HG03196 (cell line): ENCODE data around the gene SZT2.
A peak's percentile ranks its signal among the peaks of the same experiment; 100 is the strongest.
"Not testable (repeated sequence)": the region's sequence is repeated elsewhere in the genome, so short reads cannot be mapped to it uniquely, and the experiment has no call there.

Experiments used
- ATAC-seq: cut with Tn5 transposase; IDR thresholded peaks from one replicate; pipeline ENCODE4 v1.9.1; 2021; ENCODE audit not compliant: unreplicated experiment

The SZT2 gene

DNA sequence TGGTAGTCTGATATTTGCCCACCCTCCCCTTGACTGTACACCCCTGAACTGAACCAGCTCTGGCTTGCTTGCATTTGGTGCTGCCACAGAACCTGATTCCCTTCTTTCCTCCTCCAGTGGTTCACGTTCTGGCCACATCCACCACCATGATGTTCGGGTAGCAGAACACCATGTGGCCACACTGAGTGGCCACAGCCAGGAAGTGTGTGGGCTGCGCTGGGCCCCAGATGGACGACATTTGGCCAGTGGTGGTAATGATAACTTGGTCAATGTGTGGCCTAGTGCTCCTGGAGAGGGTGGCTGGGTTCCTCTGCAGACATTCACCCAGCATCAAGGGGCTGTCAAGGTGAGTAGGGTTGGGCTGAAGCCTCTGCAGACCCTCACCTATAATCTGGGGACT lies 29.1 kb upstream of the SZT2 start:
- ATAC-seq = no peak

DNA sequence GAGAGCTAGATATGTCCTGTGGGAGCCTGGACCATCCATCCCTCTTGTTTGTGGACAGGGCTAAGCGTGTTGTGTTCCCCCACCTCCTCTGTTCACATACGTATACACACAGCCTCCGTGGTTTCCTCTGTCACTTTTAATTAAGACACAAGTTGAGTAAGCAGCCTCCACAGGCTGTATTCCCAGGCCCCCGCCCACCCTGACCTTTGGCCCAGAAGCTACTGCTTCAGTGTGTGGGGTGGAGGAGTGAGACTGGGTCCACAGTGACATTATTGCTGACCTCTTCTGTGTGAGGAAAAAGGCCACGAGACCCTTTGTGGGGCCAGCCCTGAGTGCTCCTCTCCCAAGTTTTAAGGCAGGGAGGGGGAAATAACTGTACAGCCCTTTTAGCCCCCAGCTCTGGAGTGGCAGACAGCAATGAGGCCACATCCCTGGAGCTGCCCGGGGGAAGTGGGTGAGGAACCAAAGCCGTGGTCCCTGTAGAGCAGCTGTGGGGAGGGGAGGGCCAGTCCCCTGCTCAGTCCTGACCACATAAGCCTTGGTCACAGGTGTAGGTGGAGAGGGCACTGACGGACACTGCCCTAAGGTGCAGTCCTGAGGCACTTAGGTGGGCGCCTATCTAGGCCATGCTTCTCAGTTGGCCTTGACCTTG lies 26.3 kb upstream of the SZT2 start:
- no peak for ATAC-seq

DNA sequence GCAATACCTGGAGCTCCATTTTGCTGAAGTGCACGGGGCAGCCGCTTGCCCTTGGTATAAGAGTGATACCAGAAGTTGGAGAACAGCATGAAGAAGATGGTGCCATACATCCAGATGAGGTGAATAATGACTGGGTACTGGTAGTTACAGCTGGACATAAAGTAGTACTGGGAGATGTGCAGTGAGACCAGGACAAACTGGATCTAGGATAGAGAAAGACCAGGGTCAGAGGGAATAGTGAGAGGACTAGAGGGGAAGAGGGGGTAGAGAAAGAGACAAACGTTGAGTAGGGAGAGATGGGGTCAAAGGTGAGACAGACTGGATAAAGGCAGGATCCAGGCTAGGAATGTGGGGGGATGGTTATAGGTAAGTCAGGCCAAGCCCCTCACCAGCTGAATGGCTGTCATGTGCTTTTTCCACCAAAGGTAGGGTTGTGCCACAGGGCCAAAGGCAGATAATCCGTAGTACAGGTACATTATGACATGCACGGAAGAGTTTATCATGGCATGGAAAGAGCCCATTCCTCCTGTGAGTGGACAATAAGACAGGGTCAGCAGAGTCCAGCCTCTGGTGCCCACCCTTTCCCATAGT lies 25.7 kb upstream of the SZT2 start:
- no peak for ATAC-seq

DNA sequence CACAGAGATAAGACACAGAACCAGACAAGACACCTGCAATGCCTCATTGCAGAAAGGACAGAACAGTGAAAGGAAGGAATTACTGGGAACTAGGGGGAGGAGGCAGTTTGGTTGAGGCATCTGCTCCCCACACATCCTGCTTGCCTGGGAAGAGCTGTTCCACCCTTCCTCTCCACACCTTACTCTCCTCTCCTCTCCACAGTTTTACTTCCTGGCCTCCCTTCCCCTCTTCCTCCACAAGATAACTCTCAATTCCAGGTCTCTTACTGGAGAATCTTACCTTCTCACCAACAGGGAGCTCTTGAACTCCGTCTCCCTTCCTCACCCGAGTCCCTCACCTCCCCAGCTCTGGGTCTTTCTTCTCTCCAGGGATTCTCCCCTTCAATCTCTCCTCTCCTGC lies 24.0 kb upstream of the SZT2 start:
- ATAC-seq = no peak

DNA sequence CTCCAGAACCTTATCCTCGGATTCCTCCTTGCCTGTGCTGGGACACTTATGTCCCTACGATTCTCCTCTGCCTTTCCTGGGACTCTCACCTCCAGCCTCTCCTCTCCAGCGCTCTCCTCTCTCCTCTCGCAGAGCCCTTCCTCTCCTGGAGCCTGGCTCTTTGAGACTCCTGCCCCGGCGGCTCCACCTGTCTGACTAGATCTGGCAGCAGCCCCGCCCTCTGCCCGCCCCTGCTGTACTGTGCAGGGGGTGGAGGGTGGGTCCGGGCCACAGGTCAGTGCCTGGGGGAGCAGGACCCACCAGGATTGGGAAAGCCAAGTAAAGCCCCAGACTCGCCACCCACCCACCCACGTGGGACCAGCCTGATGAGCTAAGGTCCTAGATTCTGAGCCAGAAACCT lies 23.5 kb upstream of the SZT2 start:
- ATAC-seq = no peak

DNA sequence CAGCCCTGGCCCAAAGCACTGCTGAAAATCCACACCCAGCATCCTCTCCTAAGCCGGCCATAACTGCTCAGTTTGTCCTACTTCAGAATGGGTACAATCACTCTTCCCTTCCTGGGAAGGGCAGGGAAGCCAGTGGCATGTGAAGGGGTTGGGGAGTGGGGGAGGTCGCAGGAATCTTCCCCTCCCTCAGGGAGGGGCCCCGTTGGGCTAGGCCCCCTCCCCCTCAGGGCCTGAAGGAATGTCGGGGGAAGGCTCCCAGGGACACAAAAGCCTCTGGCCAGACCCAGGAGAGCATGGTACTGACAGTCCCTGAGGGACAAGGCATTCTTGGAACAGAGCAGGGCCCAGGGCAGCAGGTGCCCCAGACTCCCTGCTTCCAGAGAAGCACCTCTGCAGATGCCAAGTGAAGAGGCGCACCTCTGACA lies 23.1 kb upstream of the SZT2 start:
- ATAC-seq = no peak

DNA sequence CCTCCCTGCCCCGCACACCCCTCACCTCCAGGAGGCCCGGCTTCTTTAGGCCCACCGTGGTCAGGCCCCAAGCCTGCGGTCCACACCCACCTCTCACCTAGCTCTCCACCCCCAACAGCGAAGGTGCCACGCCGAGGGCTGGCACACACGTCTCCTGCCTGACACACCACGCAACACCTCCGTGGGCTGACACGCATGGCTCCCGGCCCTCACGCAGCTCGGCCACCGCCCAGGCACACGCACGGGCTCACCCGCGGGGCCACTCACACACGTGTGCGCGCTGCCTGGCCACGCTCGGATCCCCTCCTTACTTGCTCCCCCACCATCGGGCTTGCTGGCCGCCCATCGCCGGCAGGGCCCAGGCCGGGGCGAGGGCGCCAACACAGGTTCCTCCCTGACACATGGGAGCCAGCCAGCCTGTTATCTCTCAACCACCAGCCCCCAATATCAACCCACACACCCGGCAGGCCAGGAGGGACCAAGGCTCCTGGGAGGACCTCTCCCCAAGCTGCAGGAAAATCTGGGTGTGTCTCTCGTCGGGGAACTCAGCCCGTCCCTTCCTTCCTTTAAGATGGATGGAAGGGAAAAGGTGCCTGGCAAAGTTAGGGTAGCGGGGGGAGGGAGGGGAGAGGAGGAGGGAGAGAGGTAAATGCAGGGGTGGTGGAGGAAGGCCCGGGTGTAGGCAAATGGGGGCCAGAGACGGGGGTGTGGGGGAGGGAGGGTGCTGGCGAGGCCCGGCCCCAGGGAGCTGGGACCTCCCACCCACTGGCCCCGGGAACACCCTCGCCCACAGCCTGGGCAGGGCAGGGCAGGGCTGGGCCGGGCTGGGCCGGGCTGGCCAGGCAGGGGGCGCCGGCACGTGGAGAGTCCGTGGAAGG lies 22.4 kb upstream of the SZT2 start:
- ATAC-seq = peak; percentile 36

DNA sequence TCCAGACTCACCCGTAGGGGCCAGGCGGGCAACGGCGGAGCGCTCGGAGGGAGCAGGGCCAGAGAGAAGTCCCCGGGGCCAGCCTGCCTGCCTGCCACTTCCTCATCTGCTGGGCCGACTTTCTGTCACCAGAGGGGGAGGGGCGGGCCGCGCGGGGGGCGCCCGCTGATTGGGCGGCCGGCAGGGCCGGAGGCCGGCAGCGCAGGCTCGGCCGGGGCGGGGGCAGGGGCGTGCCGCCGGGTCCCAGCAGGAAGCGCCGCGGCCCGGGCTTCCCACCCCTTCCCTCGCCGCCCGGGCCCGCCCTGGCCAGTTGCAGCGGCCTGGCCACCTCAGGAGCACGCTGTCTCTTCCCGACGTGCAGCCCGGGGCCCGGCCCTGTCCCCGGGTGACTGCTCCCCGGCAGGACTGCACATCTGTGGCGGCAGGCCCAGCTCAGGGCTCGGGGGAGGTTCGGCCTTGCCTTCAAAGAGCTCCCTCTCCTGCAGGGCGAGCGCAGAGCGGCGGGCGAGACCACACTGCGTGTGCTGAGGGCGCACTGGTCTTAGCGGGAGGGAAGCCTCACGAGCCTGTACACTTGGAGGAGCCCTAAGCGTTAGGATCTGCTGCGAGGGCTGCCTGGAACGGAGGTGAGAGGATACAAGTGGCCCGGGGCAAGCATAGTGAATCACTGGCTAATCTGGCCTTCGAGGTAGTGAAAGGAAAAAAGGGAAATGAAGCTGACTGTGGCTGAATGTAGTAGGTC lies 21.6 kb upstream of the SZT2 start, which contains the start of gene ELOVL1:
ELOVL1 (minus strand) TSS at position 108 of the 742 bp plus-strand sequence. CDS start 2,402 bp downstream, outside the sequence.
- peak; percentile 69 for ATAC-seq

DNA sequence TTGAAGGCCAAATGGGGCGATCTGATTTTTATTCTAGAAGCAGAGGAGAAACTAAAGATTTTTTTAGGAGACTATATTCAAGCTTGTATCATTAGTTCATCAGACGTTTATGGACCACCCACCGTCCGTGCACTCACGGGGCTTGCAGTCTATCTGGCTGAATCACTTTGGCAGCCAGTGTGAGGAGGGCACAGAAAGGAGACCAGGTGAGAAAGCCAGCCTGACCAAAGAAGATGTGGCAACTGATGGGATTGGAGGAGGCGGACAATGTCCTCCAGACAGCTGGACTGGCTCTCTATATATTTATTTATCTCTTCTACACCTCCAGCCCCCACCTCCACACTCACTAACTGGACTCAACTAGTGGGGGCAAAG lies 21.1 kb upstream of the SZT2 start:
- no peak for ATAC-seq

DNA sequence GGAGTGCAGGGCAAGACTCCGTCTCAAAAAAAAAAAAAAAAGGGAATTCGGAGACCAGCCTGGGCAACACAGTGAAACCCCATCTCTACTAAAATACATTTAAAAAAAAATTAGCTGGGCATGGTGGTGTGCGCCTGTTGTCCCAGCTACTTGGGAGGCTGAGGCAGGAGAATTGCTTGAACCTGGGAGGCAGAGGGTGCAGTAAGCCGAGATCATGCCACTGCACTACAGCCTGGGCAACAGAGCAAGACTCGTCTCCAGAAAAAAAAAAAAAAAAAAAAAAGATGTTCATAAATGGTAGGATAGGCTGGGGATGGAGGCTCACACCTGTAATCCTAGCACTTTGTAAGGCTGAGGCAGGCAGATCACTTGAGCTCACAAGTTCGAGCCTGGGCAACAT lies 19.9 kb upstream of the SZT2 start:
- not testable (repeated sequence) for ATAC-seq

DNA sequence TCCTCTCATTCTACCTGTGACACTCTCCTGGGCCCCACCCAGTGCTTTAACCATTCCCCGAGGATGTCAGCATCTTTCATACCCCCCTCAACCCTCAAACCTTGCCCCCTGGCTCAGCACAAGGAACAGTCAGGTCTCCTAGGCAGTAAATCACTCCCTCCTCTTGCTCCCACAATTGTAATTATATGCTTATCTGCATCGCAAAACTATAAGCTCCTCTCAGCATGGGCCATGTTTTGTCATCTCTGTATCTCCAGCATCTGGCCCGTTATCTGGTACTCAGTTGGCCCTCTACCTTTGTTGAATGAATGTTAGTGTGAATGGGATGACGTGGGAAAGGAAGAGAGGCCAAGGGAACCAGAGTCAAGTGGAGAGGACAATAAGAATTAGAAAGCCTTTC lies 19.1 kb upstream of the SZT2 start:
- ATAC-seq = no peak

DNA sequence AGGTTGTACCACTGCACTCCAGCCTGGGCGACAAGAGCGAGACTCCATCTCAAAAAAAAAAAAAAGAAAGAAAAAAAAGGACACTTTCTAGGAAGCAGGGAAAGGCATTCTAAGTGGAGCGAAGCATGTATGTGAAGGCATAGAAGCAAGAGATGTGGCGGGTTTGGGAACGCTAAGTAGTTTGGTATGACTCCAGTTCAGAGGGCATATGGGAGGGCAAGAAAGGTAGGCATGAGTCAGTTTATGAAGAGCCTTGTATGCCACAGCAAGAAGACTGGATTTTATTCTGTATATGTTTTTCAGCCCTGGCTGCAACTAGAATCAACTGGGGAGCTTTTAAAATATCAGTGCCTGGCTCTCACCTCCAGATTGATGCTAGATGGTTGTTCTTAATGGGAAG lies 17.5 kb upstream of the SZT2 start:
- ATAC-seq = no peak

DNA sequence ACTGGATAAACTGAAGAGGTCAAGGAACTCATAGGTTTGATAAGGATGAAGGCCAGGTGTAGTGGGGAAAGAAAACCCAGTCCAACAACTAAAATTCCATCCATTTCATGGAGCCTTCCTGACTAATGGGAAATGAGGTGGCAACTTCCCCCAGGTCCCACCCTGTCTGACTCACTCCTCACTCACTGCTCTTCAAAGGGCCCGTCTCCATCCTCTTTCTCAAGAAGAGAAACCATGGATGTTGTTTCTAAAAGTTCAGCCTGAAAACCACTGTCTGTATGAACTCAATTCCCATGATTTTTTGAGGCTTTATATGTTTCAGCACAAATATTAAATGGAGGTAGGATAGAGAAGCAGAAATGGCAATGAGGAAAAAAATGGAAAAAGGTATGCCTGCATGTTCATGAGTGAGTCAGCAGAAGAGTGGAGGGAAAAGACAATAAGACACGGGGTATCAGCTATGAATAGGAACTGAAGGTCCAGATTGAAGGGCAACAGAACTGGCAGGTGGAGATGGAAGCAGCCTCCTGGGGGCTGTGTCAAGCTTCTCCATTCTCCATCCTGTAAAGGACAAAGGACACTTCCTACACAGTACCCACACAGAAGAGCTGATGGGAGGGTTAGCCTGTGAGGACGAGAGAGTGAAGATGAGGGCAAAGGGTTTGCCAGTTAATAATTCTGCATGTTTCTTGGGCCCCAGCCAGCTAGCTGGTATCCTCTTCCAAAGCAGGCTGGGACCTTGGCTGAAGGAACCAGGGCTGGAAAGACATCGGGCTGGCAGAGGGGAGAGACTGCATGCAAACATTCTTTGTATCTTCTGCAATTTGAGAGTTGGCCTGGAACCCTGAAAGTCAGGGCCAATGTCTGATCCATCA lies 16.4 kb upstream of the SZT2 start:
- ATAC-seq = no peak

DNA sequence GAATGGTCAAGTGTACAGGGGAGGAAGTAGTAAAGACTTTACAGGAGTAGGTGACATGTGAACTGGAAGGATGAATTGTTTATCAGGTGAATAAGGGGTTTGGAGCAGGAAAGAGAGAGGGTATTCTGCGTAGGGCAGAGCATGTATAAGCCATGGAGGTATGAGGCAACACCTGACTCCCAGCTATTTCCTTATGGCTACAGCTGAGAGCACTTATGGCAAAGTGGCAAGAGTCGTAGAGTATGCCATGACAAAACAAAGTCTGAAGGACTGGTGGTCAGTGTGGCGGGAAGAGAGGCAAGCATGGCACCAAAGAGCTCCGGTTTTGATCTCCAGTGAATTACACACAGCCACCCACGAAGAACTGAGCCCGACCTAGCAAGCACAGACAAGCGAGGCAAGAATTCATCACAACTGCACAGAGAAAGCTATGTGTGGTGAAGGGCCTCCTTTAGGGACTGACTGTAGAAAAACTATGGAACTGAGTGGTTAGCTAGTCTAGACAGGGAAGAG lies 12.9 kb upstream of the SZT2 start:
- no peak for ATAC-seq

DNA sequence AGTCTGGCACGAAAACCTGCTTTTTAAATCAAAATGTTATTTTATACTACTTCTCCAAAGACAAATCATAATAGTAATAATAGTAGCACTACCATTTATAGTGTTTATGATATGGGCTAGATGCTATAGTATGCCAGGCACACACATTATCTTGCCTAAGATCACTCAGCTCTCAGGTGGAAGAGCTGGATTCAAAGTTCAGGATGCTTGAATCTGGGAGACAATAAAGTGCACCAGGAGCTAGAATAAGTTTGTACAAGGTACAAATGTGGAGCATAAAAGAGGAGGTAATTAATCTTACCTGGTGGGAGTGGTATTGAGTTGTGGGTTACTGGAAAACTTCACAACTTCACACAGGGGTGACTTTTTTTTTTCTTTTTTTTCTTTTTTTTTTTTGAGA lies 11.9 kb upstream of the SZT2 start:
- ATAC-seq = no peak

DNA sequence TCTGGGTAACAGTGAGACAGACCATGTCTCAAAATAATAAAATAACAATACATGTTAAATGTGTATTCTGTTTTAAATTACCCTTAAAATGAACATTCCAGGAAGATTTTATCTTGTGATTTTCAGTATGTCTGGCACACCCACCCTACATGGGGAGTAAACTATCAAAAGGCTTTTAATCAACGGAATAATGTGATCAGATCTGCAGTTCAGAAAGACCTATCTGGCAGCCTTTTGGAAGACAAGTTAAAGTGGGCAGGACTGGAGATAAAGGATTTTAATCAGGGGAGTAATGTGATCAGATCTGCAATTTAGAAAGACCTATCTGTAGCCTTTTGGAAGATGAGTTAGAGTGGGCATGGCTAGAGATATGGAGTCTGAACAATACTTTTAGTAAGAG lies 10.2 kb upstream of the SZT2 start:
- ATAC-seq = no peak

DNA sequence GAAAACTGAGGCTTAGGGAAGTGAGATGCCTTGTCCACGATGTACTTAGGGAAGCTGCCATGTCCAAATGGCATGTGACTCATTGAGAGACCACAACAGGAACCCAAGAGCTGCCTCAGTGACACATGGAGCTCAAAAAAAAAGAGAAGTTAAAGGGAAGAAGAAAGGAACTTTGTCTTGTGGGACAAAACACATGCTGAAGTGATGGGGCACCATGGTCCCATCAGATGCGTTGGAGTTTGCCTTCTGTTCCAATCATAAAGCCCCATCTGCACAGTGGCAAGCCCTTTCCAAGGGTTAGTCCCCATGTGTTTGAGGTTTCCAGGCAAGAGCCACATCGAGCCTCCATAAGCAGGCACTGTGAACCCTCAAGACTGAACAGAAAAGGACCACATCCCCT lies 8.1 kb upstream of the SZT2 start:
- no peak for ATAC-seq

DNA sequence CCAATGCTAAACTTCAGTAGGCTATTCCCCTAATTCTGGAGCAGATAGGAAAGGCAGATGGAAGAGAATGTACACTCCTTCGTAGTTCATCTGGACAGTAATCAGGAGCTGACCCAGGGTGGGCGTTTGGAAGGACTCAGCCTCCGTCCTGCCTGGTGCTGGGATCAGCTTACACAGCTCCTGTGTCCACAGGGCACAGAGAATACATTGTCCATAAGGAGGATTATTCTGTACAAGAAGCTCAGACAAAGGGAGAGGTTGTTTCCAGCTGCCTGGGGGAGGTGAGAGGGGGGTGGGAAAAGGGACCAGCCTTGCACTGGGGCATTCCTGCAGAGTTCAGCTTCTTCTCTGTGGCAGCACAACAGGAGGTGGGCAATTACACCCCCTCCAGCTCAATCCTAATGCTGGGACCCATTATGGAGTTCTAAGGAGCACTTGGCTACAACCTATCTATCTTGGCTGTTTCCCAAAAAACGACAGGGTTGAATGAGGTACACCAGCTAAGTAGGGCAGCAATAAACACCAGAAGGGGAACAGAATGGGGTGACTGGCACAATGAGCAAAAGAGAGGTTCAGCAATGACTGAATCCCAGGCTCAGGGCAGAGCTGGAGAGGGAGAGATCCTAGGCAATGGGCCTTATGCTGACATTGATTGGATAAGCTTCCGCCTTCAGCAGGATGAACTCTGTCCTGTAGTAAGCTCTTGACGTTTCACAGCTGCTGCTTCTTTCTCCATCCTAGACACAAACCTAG lies 7.5 kb upstream of the SZT2 start:
- no peak for ATAC-seq

DNA sequence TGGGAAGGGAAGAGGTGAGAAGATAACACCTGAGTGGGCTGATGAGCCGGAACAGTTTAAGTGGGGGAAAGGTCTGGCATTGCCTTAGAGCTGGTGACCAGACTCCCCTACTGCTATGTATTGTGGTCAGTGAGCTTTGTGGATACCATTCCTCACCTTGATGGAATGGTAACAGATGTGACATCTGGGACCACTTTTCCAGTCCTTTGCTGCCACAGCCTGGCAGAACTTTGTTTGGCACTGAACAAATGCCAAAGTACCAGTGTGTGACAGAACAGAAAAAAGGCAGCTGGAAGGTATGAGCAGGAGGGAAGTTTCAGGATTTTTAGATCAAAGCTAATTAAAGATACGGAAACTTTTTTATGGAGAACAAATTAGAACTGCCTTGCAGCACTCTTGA lies 6.2 kb upstream of the SZT2 start:
- no peak for ATAC-seq

DNA sequence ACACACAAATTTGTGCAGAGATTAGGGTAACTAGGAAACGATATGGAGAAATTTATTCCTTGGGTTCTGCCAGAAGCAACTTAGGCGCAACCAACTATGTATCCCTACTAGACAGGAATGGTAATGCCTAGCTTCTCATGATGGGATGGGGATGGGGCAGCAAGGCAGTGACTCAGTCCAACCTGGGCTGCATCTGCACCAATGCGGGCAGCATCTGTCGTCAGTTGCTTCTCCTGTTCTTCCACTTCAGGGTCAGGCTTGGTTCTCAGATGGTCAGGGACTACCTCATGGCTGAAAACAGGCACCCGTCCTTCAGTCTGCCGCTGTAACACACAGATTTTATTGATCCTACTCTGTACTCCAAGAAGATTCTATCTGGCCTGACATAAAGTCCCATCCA lies 3.0 kb upstream of the SZT2 start:
- ATAC-seq = no peak
